Measurements from ENCODE around the gene B4GALNT1.
A peak's percentile ranks its signal among the peaks of the same experiment; 100 is the strongest.
"Not testable (repeated sequence)": the region's sequence is repeated elsewhere in the genome, so short reads cannot be mapped to it uniquely, and the experiment has no call there.

The B4GALNT1 gene

GRCh38 chr12:57590479-57590863 lies 42.5 kb downstream of the B4GALNT1 start:
- TF ChIP-seq CTCF (conservative IDR thresholded peaks at IDR 0.05; ENCODE audit: low read depth, low read length): no peak
- DNase-seq (ENCODE audit: low read depth): no peak
- H3K4me3 ChIP-seq (ENCODE audit: low read length): peak overlapping the region; percentile 91

- H3K4me3 ChIP-seq (ENCODE audit: low read length); DNase-seq (ENCODE audit: low read depth): not testable (repeated sequence)
Observed at GRCh38 chr12:57588951-57589610, 43.9 kb downstream of the B4GALNT1 start.

DNA sequence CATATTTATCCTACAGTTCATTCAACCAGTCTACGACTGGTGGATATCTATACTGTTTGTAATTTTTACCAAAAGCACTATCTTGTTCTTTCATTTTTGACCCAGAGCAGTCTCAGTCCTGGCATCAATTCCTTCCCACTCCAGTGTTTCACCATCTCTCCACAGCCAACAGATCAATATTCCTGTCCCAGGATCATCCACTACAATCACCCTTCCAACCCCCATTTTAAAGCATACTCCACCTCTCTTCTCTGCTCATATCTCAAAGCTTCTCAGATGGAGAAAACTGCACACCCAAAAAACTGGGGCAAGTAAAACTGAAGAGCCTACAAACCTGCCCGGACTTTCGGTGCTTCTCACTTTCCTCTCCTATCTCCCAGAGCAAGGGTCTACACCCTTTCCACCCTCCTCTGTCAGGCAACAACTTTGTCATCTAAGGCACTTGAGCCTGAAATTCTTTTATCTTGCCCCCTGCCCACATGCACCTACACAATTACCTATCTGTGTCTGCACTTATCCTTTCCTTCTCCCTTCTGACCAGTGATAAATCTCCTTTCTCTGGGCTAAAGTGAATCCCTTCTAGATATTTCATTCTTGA lies 46.1 kb downstream of the B4GALNT1 start:
- no peak for DNase-seq (ENCODE audit: low read depth)
- H3K4me3 ChIP-seq (ENCODE audit: low read length): no peak overlapping the region
- TF ChIP-seq CTCF (conservative IDR thresholded peaks at IDR 0.05; ENCODE audit: low read depth, low read length): no peak

DNA sequence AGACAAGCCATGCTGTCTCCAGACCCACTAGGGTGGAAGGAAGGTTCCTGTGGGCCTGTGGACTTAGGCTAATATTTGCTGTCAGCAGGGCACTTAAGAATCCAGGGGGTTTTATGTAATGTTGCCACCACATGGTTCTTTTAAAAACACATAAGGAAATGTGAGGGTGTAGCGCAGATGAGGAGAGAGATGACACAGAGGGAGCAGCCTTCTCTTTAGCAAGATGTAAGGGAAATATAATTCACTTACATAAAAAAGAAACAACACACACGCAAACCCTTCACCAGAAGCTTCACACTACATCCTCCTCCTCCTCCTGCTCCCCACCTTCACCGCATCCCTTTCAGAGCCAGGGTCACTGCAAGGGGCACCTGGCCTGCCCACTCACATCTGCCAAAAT lies 46.9 kb downstream of the B4GALNT1 start:
- DNase-seq (ENCODE audit: low read depth): no peak
- no peak overlapping the region for H3K4me3 ChIP-seq (ENCODE audit: low read length)
- TF ChIP-seq CTCF (conservative IDR thresholded peaks at IDR 0.05; ENCODE audit: low read depth, low read length): no peak

- H3K4me3 ChIP-seq (ENCODE audit: low read length): no peak overlapping the region
- TF ChIP-seq CTCF (conservative IDR thresholded peaks at IDR 0.05; ENCODE audit: low read depth, low read length): no peak
- DNase-seq (ENCODE audit: low read depth): no peak
Observed at GRCh38 chr12:57585156-57585555, 47.8 kb downstream of the B4GALNT1 start.

GRCh38 chr12:57584690-57585089 lies 48.3 kb downstream of the B4GALNT1 start:
- TF ChIP-seq CTCF (conservative IDR thresholded peaks at IDR 0.05; ENCODE audit: low read depth, low read length): no peak
- no peak overlapping the region for H3K4me3 ChIP-seq (ENCODE audit: low read length)
- DNase-seq (ENCODE audit: low read depth): no peak

DNA sequence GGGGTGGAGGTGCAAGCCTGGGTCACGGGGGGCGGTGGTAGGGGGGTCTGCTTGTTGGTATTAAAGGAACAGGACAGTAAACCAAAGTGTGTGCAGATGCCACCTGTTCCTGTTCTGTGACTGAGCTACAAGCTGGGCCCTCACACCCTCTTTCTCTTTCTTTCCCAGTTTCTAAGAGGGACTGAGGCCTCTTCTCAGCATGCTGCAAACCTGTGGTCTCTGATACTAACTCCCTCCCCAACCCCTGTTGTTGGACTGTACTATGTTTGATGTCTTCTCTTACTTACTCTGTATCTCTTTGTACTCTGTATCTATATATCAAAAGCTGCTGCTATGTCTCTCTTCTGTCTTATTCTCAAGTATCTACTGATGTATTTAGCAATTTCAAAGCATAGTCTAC lies 49.0 kb downstream of the B4GALNT1 start:
- TF ChIP-seq CTCF (conservative IDR thresholded peaks at IDR 0.05; ENCODE audit: low read depth, low read length): no peak
- H3K4me3 ChIP-seq (ENCODE audit: low read length): no peak overlapping the region
- DNase-seq (ENCODE audit: low read depth): no peak

All from retinal pigment epithelial cell (primary cell).